Stomach (tissue), 9 donors: Measurements from ENCODE around the gene MYBL2. TPM values are rescaled to one million over a fixed set of nuclear protein-coding genes. Genes with fewer than 3 reads are reported as not detected.

Source experiments
- DNase-seq, 2 donors: peaks; one replicate each; pipeline versions ENCODE4 v3.0.0 to v3.0.0-alpha.2; 2013 to 2019
- H3K27ac ChIP-seq, 5 donors: fragments of 200-600 bp in 4 of 5; sonication (generic) in 4 of 5; one replicate each; pipeline ENCODE4 v1.5.1; 2013 to 2019; ENCODE audit warnings: mild to moderate bottlenecking in 1 of 5, moderate library complexity in 1 of 5
- H3K27me3 ChIP-seq, 3 donors: fragments of 200-600 bp; sonication (generic); one replicate each; pipeline ENCODE4 v1.5.1; 2017 to 2019; ENCODE audit warnings: mixed run types in 1 of 3
- H3K36me3 ChIP-seq, 4 donors: fragments of 200-600 bp; sonication (generic); 1 replicate in 3 of 4; 2 replicates in 1 of 4; pipeline ENCODE4 v1.5.1; 2016 to 2019
- H3K4me1 ChIP-seq, 4 donors: fragments of 200-600 bp; sonication (generic); one replicate each; pipeline ENCODE4 v1.5.1; 2016 to 2019
- H3K4me3 ChIP-seq, 4 donors: fragments of 200-600 bp; sonication (generic) in 3 of 4; one replicate each; pipeline ENCODE4 v1.5.1; 2016 to 2019; ENCODE audit warnings: mild to moderate bottlenecking in 1 of 4
- H3K9me3 ChIP-seq, 4 donors: fragments of 200-600 bp; sonication (generic); one replicate each; pipeline ENCODE4 v1.5.1; 2016 to 2019
- EP300 ChIP-seq: sonication (generic); formaldehyde crosslinking; IDR thresholded peaks from one replicate; pipeline ENCODE4 v1.6.1; 2017; ENCODE audit warnings: antibody characterized with exemption
- POLR2A ChIP-seq, 4 donors: fragments of 450-650 bp; IDR thresholded peaks; one replicate each; pipeline ENCODE4 v1.6.1; 2016; ENCODE audit warnings: antibody characterized with exemption in 4 of 4, control low read depth in 2 of 4, mild to moderate bottlenecking in 1 of 4, moderate library complexity in 1 of 4
- POLR2AphosphoS5 ChIP-seq, 3 donors: sonication (generic); formaldehyde crosslinking; IDR thresholded peaks; one replicate each; pipeline ENCODE4 v1.6.1; 2016; ENCODE audit warnings: antibody characterized with exemption in 3 of 3
- WGBS, 5 donors: extraction: QIAGEN DNeasy Blood & Tissue Kit in 3 of 5; methylation state at CpG; one replicate each; pipeline versions ENCODE4 v1.1.5 to v1.1.7; 2013 to 2018; 5-methylcytosine and 5-hydroxymethylcytosine counted together
- intact Hi-C: fragments of 100-400 bp; cut with DNase I; formaldehyde crosslinking; loops from one replicate; pipeline ENCODE4 v1.15.1; 2023; ENCODE audit warnings: low total_unique reads
- polyA plus RNA-seq, 3 donors: library from polyadenylated mRNA; stranded (reverse); fragments of 200-250 nt; gene quantifications; one replicate each; pipeline ENCODE4 v1.2.3, GENCODE V29; 2013
- total RNA-seq, 5 donors: library from RNA; depleted of rRNA; stranded (reverse); fragments of >200 nt; gene quantifications; one replicate each; pipeline versions ENCODE4 v1.1.0 to v1.2.3, GENCODE V29; 2014 to 2016
- TF ChIP-seq, protein P1 (sequence below), 7 experiments: fragments of 450-650 bp in 4 of 7; fragments of 200-600 bp in 3 of 7; sonication (generic) in 3 of 7; IDR thresholded peaks; one replicate each; pipeline ENCODE4 v1.5.1; 2016 to 2019; ENCODE audit warnings: antibody characterized with exemption in 7 of 7, control low read depth in 2 of 7, mild to moderate bottlenecking in 1 of 7
- donor health status: healthy with polysubstance abuse.
- donor health status: Bipolar disorder and iron deficiency.
- donor health status: healthy.

The MYBL2 gene
- total and polyA plus RNA-seq, 8 donors = 4.1 to 25.1 (median 6.1) TPM

DNA sequence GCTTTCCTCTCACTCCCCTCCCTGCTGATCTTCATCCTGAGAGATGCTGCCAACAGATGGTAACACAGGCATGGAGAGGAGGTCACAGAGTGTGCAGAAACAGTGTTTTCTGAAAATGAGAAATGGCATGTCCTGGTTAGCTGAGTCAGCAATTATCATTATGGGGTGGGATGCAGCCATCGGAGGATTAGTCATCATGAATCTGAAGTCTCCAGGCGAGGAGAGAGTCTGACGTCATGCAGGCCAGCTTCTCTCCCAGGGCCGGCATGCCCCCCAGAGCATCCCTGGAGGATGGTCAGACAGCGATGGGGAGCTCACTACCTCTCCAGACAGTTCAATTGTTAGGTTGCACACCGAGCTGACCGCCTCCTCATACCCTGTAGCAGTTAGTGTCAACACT is 64.6 kb downstream of the MYBL2 start:
- 54 to 81% (median 73%) methylated on average over 5 to 7 of the region's 7 CpGs for WGBS, 5 donors
- intact Hi-C loops = no loop called here
- TF ChIP-seq EP300 (no peak), POLR2A (IDR thresholded peaks at IDR 0.05) (no peak), POLR2AphosphoS5 (IDR thresholded peaks at IDR 0.05) (no peak)
- TF ChIP-seq, protein P1, sequence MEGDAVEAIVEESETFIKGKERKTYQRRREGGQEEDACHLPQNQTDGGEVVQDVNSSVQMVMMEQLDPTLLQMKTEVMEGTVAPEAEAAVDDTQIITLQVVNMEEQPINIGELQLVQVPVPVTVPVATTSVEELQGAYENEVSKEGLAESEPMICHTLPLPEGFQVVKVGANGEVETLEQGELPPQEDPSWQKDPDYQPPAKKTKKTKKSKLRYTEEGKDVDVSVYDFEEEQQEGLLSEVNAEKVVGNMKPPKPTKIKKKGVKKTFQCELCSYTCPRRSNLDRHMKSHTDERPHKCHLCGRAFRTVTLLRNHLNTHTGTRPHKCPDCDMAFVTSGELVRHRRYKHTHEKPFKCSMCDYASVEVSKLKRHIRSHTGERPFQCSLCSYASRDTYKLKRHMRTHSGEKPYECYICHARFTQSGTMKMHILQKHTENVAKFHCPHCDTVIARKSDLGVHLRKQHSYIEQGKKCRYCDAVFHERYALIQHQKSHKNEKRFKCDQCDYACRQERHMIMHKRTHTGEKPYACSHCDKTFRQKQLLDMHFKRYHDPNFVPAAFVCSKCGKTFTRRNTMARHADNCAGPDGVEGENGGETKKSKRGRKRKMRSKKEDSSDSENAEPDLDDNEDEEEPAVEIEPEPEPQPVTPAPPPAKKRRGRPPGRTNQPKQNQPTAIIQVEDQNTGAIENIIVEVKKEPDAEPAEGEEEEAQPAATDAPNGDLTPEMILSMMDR (IDR thresholded peaks at IDR 0.05) = no peak
- no peak overlapping the region for H3K4me3 ChIP-seq
- peaks cover 0 to 17% (median 0%) of the 10 kb centered on the region in 3 donors for H3K27me3 ChIP-seq
- H3K4me1 ChIP-seq = no peaks in the 10 kb centered on the region
- H3K36me3 ChIP-seq = no peaks in the 10 kb centered on the region
- no peaks in the 10 kb centered on the region for H3K9me3 ChIP-seq
- DNase-seq = no peak
- H3K27ac ChIP-seq = no peak overlapping the region

- H3K27me3 ChIP-seq = peaks cover 0 to 21% (median 0%) of the 10 kb centered on the region in 3 donors
- intact Hi-C loops = no loop called here
- no peak overlapping the region for H3K27ac ChIP-seq
- 69 to 83% (median 75%) methylated on average over 4 to 5 of the region's 5 CpGs for WGBS, 5 donors
- no peak for TF ChIP-seq POLR2A (IDR thresholded peaks at IDR 0.05)
- no peak for TF ChIP-seq POLR2AphosphoS5 (IDR thresholded peaks at IDR 0.05)
- no peak for TF ChIP-seq EP300
- TF ChIP-seq, protein P1 (IDR thresholded peaks at IDR 0.05) = no peak
- no peaks in the 10 kb centered on the region for H3K9me3 ChIP-seq
- DNase-seq = no peak
- no peak overlapping the region for H3K4me3 ChIP-seq
- H3K4me1 ChIP-seq = no peaks in the 10 kb centered on the region
- H3K36me3 ChIP-seq = no peaks in the 10 kb centered on the region
These were observed 65.0 kb downstream of the MYBL2 start for GRCh38 chr20:43731927-43732326.

GRCh38 chr20:43736588-43737158 is 69.8 kb downstream of the MYBL2 start:
- peaks cover 0 to 28% (median 0%) of the 10 kb centered on the region in 3 donors for H3K27me3 ChIP-seq
- H3K27ac ChIP-seq = no peak overlapping the region
- no peak overlapping the region for H3K4me3 ChIP-seq
- WGBS, 5 donors = 30 to 45% (median 35%) methylated on average over 2 of the region's 2 CpGs
- peak in 1 of 2 donors; percentile 57 for DNase-seq
- TF ChIP-seq POLR2A (IDR thresholded peaks at IDR 0.05) = no peak
- intact Hi-C loops = no loop called here
- H3K4me1 ChIP-seq = no peaks in the 10 kb centered on the region
- no peaks in the 10 kb centered on the region for H3K36me3 ChIP-seq
- no peaks in the 10 kb centered on the region for H3K9me3 ChIP-seq

GRCh38 chr20:43737925-43738324 is 71.0 kb downstream of the MYBL2 start:
- TF ChIP-seq, protein P1 (IDR thresholded peaks at IDR 0.05) = no peak
- no peak for TF ChIP-seq POLR2A (IDR thresholded peaks at IDR 0.05)
- no peak for TF ChIP-seq POLR2AphosphoS5 (IDR thresholded peaks at IDR 0.05)
- TF ChIP-seq EP300 = no peak
- peaks cover 0 to 24% (median 0%) of the 10 kb centered on the region in 3 donors for H3K27me3 ChIP-seq
- no peaks in the 10 kb centered on the region for H3K9me3 ChIP-seq
- no peaks in the 10 kb centered on the region for H3K36me3 ChIP-seq
- 86 to 96% (median 94%) methylated on average over 7 of the region's 7 CpGs for WGBS, 5 donors
- intact Hi-C loops = no loop called here
- H3K4me3 ChIP-seq = no peak overlapping the region
- H3K4me1 ChIP-seq = no peaks in the 10 kb centered on the region
- no peak overlapping the region for H3K27ac ChIP-seq
- DNase-seq = no peak

GRCh38 chr20:43739148-43739749 is 72.3 kb downstream of the MYBL2 start:
- H3K9me3 ChIP-seq = no peaks in the 10 kb centered on the region
- no peak for DNase-seq

More at GRCh38 chr20:43739148-43739749, 72.3 kb downstream of the MYBL2 start:
- Histone ChIP-seq H3K27ac (no peak overlapping the region), H3K4me1 (no peaks in the 10 kb centered on the region), H3K27me3 (peaks cover 0 to 37% (median 0%) of the 10 kb centered on the region in 3 donors), H3K4me3 (no peak overlapping the region), H3K36me3 (no peaks in the 10 kb centered on the region)
- no peak for TF ChIP-seq POLR2AphosphoS5 (IDR thresholded peaks at IDR 0.05)
- no peak for TF ChIP-seq POLR2A (IDR thresholded peaks at IDR 0.05)
- TF ChIP-seq EP300 = no peak
- TF ChIP-seq, protein P1 (IDR thresholded peaks at IDR 0.05) = no peak
- intact Hi-C loops = no loop called here
- 72 to 87% (median 85%) methylated on average over 9 of the region's 9 CpGs for WGBS, 5 donors
